Adrenal gland (tissue), 12 donors: Measurements from ENCODE around the gene LRRC15. TPM values are rescaled to one million over a fixed set of nuclear protein-coding genes. Genes with fewer than 3 reads are reported as not detected.

Experiments used
- DNase-seq, 7 donors: peaks; one replicate each; pipeline ENCODE4 v3.0.0-alpha.2; 2019 to 2020
- H3K27ac ChIP-seq, 5 donors: fragments of 200-600 bp; sonication (generic) in 4 of 5; 1 replicate in 3 of 5; 2 replicates in 2 of 5; pipeline versions ENCODE4 v1.5.1 to v1.8.0; 2016 to 2020; ENCODE audit warnings: mild to moderate bottlenecking in 1 of 5
- H3K27me3 ChIP-seq: fragments of 200-600 bp; 2 replicates; pipeline ENCODE4 v1.8.0; 2021
- H3K36me3 ChIP-seq, 2 donors: fragments of 200-600 bp; replicated peaks in 1 of 2; 1 replicate in 1 of 2; 2 replicates in 1 of 2; pipeline versions ENCODE4 v1.5.1 to v1.8.0; 2018 to 2022
- H3K4me1 ChIP-seq, 2 donors: fragments of 200-600 bp; replicated peaks in 1 of 2; 1 replicate in 1 of 2; 2 replicates in 1 of 2; pipeline versions ENCODE4 v1.5.1 to v1.8.0; 2018 to 2021
- H3K4me3 ChIP-seq, 4 donors: fragments of 200-600 bp; sonication (generic) in 3 of 4; one replicate each; pipeline ENCODE4 v1.5.1; 2016 to 2018
- H3K9me3 ChIP-seq, 3 donors: fragments of 200-600 bp; sonication (generic) in 1 of 3; replicated peaks in 1 of 3; 1 replicate in 2 of 3; 2 replicates in 1 of 3; pipeline versions ENCODE4 v1.5.1 to v1.8.0; 2016 to 2021
- CTCF ChIP-seq, 6 experiments: fragments of 450-650 bp in 4 of 6; fragments of 200-600 bp in 2 of 6; sonication (generic) in 1 of 6; IDR thresholded peaks; 1 replicate in 5 of 6; 2 replicates in 1 of 6; pipeline versions ENCODE4 v1.5.1 to v1.8.0; 2016 to 2021; ENCODE audit warnings: antibody characterized with exemption in 6 of 6, mild to moderate bottlenecking in 2 of 6, moderate library complexity in 1 of 6
- POLR2A ChIP-seq, 2 donors: fragments of 450-650 bp; IDR thresholded peaks; one replicate each; pipeline ENCODE4 v1.6.1; 2017; ENCODE audit warnings: antibody characterized with exemption in 2 of 2, mild to moderate bottlenecking in 2 of 2, moderate library complexity in 1 of 2
- WGBS, 4 donors: extraction: QIAGEN DNeasy Blood & Tissue Kit in 2 of 4; methylation state at CpG; one replicate each; pipeline versions ENCODE4 v1.1.5 to v1.1.7; 2013 to 2017; 5-methylcytosine and 5-hydroxymethylcytosine counted together
- intact Hi-C, 2 donors: fragments of 100-400 bp; cut with DNase I; formaldehyde crosslinking; loops; one replicate each; pipeline versions ENCODE4 v1.14.1 to v1.15.0; 2022 to 2023
- polyA plus RNA-seq, 3 donors: library from polyadenylated mRNA; stranded (reverse); fragments of 200-250 nt in 2 of 3; fragments of 350-450 nt in 1 of 3; fragmentation: Illumina TruSeq in 1 of 3; extraction: RNeasy Lipid Tissue Mini Kit (QIAGEN cat#74804) in 1 of 3; gene quantifications; one replicate each; pipeline ENCODE4 v1.2.3, GENCODE V29; 2013 to 2014
- total RNA-seq, 9 donors: library from RNA; depleted of rRNA in 4 of 9; stranded (reverse); fragments of >200 nt in 4 of 9; fragments of 120-200 nt in 1 of 9; fragmentation: NEBNext Ultra II Directional in 1 of 9; extraction: Animal tissue kit (Norgen Biotek cat#: 25700) in 1 of 9; gene quantifications; one replicate each; pipeline versions ENCODE4 v1.1.0 to v1.2.4, GENCODE V29; 2013 to 2023
- donor health status: healthy with polysubstance abuse.
- donor health status: Bipolar disorder and iron deficiency.
- donor health status: DM: yes; HTN: yes; CAD: no.
- donor health status: DM: no; HTN: no; CAD: no.
- donor health status: DM: no; HTN: no; CAD: no.
- donor health status: DM: yes; HTN: yes; CAD: no.

The LRRC15 gene
- total and polyA plus RNA-seq, 12 donors: 0.05 to 0.31 (median 0.12) TPM; not detected in 2

GRCh38 chr3:194370753-194371152, 1.2 kb upstream of the LRRC15 start:
- H3K4me1 ChIP-seq: no peaks in the 10 kb centered on the region
- H3K36me3 ChIP-seq: no peaks in the 10 kb centered on the region
- no peaks in the 10 kb centered on the region for H3K9me3 ChIP-seq
- no peak overlapping the region for H3K27ac ChIP-seq
- WGBS, 4 donors: 62 to 88% (median 76%) methylated on average over 10 of the region's 10 CpGs
- intact Hi-C loops: no loop called here
- H3K4me3 ChIP-seq: no peak overlapping the region
- peaks cover 7% of the 10 kb centered on the region for H3K27me3 ChIP-seq
- DNase-seq: no peak
- no peak for TF ChIP-seq CTCF (IDR thresholded peaks at IDR 0.05)
- no peak for TF ChIP-seq POLR2A (IDR thresholded peaks at IDR 0.05)

- Histone ChIP-seq H3K4me1 (no peaks in the 10 kb centered on the region), H3K4me3 (no peak overlapping the region), H3K36me3 (no peaks in the 10 kb centered on the region), H3K9me3 (no peaks in the 10 kb centered on the region), H3K27me3 (peaks cover 7% of the 10 kb centered on the region), H3K27ac (no peak overlapping the region)
- 71 to 87% (median 79%) methylated on average over 4 to 6 of the region's 6 CpGs for WGBS, 4 donors
- TF ChIP-seq POLR2A (IDR thresholded peaks at IDR 0.05) (no peak), CTCF (IDR thresholded peaks at IDR 0.05) (no peak)
- intact Hi-C loops: no loop called here
- DNase-seq: no peak
Measured at GRCh38 chr3:194368918-194369317, 625 bp downstream of the LRRC15 start.

GRCh38 chr3:194367992-194368841, 1.3 kb downstream of the LRRC15 start:
- TF ChIP-seq POLR2A (IDR thresholded peaks at IDR 0.05): no peak
- TF ChIP-seq CTCF (IDR thresholded peaks at IDR 0.05): no peak
- intact Hi-C loops: no loop called here
- 61 to 77% (median 65%) methylated on average over 11 to 18 of the region's 18 CpGs for WGBS, 4 donors

GRCh38 chr3:194365978-194366490, 3.5 kb downstream of the LRRC15 start:
- H3K27me3 ChIP-seq: peaks cover 7% of the 10 kb centered on the region
- H3K36me3 ChIP-seq: no peaks in the 10 kb centered on the region
- no peaks in the 10 kb centered on the region for H3K4me1 ChIP-seq
- WGBS, 4 donors: 83 to 89% (median 86%) methylated on average over 9 to 12 of the region's 12 CpGs
- H3K9me3 ChIP-seq: no peaks in the 10 kb centered on the region
- DNase-seq: no peak
- TF ChIP-seq CTCF (IDR thresholded peaks at IDR 0.05) (no peak), POLR2A (IDR thresholded peaks at IDR 0.05) (no peak)
- no peak overlapping the region for H3K27ac ChIP-seq
- intact Hi-C loops: no loop called here
- H3K4me3 ChIP-seq: no peak overlapping the region

More at GRCh38 chr3:194367992-194368841, 1.3 kb downstream of the LRRC15 start:
- H3K4me1 ChIP-seq: no peaks in the 10 kb centered on the region
- H3K9me3 ChIP-seq: no peaks in the 10 kb centered on the region
- no peak overlapping the region for H3K4me3 ChIP-seq
- H3K27me3 ChIP-seq: peaks cover 7% of the 10 kb centered on the region
- no peak overlapping the region for H3K27ac ChIP-seq
- peak in 1 of 7 donors; percentile 15 for DNase-seq
- H3K36me3 ChIP-seq: no peaks in the 10 kb centered on the region
